Neural crest cell (in vitro differentiated cells): Measurements from ENCODE around the gene PPP1R1B. TPM values are rescaled to one million over a fixed set of nuclear protein-coding genes. Genes with fewer than 3 reads are reported as not detected.

Source experiments
- DNase-seq: peaks from one replicate; pipeline ENCODE4 v3.0.0; 2021; ENCODE audit warnings: low read depth, mixed read lengths, low spot score
- H3K27ac Mint-ChIP-seq: one replicate; pipeline ENCODE4 v1.8.0; 2021; ENCODE audit warnings: mild to moderate bottlenecking, mixed read lengths; ENCODE audit not compliant: unreplicated experiment
- H3K27me3 Mint-ChIP-seq: 2 replicates; pipeline ENCODE4 v1.8.0; 2021; ENCODE audit warnings: low read depth, mild to moderate bottlenecking, mixed read lengths
- H3K36me3 Mint-ChIP-seq: 2 replicates; pipeline ENCODE4 v1.8.0; 2021; ENCODE audit warnings: low read depth, mild to moderate bottlenecking, mixed read lengths
- H3K4me1 Mint-ChIP-seq: 2 replicates; pipeline ENCODE4 v1.8.0; 2021; ENCODE audit warnings: mixed read lengths
- H3K4me3 Mint-ChIP-seq: one replicate; pipeline ENCODE4 v1.8.0; 2021; ENCODE audit warnings: mild to moderate bottlenecking, mixed read lengths
- H3K9me3 Mint-ChIP-seq: 2 replicates; pipeline ENCODE4 v1.8.0; 2021; ENCODE audit warnings: mixed read lengths
- total RNA-seq: library from RNA; stranded (reverse); gene quantifications from 2 replicates; pipeline ENCODE4 v1.2.1, GENCODE V29; 2021
- TF ChIP-seq, protein P1 (sequence below): fragments of 200-600 bp; sonication (generic); conservative IDR thresholded peaks from 2 replicates; pipeline ENCODE4 v1.5.0; 2021; ENCODE audit warnings: antibody characterized with exemption, mild to moderate bottlenecking

Gene PPP1R1B
- total RNA-seq, 1 donor from 2014 or later: not detected

DNA sequence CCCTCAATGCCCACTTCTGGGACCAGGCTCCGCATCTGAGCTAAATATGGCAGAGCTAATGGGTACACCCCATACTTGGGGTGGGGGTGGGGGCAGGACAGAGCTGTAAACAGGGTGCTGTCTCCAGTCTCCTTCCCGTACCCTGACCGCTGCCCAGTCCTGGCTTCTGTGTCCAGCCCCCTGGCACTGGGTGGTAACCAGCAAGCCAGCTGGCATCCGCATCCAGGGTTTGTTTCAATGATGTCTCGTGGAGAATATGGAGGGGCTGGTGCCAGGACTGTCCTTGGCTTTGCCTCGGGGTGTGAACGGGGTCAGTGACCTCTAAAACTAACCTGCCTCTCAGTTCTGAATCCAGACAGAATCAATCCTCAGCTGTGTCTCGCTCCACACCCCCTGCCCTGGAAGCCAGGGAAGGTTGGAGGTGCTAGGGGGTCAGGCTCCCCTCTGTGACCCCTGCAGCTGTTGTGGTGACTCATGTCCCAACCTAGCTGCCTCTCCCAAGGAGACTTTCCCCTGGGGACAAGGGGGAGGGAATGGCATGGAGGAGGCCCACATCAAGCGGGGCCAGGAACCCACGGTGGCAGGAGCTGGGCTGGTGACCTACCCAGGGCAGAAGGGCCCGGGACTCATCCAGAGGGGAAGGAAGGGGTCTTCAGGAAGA lies 40.0 kb downstream of the PPP1R1B start:
- TF ChIP-seq, protein P1, sequence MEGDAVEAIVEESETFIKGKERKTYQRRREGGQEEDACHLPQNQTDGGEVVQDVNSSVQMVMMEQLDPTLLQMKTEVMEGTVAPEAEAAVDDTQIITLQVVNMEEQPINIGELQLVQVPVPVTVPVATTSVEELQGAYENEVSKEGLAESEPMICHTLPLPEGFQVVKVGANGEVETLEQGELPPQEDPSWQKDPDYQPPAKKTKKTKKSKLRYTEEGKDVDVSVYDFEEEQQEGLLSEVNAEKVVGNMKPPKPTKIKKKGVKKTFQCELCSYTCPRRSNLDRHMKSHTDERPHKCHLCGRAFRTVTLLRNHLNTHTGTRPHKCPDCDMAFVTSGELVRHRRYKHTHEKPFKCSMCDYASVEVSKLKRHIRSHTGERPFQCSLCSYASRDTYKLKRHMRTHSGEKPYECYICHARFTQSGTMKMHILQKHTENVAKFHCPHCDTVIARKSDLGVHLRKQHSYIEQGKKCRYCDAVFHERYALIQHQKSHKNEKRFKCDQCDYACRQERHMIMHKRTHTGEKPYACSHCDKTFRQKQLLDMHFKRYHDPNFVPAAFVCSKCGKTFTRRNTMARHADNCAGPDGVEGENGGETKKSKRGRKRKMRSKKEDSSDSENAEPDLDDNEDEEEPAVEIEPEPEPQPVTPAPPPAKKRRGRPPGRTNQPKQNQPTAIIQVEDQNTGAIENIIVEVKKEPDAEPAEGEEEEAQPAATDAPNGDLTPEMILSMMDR: no peak
- no peak overlapping the region for H3K27ac Mint-ChIP-seq
- H3K4me3 Mint-ChIP-seq: peak overlapping the region; percentile 41
- no peak for DNase-seq
- H3K36me3 Mint-ChIP-seq: no peaks in the 10 kb centered on the region
- no peaks in the 10 kb centered on the region for H3K9me3 Mint-ChIP-seq
- H3K4me1 Mint-ChIP-seq: peaks cover 14% of the 10 kb centered on the region
- peaks cover 62% of the 10 kb centered on the region for H3K27me3 Mint-ChIP-seq

DNA sequence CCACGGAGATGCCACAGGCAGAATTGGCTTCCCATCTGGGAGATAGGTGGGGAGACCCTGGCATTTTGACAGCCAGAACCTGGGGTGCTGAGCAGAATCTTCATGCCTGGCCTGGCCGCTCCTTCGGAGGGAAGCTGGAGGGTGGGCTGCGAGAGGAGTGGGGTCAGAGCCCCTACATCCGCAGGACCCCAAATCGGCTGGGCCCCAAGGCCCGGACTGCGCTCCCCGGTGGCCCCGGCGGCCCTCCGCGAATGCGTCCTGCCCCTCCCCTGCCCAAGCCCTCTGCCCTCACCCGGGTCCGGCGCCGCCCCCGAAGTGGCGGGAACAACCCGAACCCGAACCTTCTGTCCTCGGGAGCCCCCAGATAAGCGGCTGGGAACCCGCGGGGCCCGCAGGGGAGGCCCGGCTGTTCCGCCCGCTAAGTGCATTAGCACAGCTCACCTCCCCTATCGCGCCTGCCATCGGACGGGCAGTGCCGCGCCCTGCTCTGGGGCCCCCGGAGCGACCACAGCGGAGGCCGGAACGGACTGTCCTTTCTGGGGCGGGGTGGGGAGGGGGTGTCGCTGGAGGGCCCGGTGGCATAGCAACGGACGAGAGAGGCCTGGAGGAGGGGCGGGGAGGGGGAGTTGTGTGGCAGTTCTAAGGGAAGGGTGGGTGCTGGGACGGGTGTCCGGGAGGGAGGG lies 40.7 kb downstream of the PPP1R1B start:
- Mint-ChIP-seq H3K4me3 (peak overlapping the region; percentile 41), H3K27me3 (peaks cover 67% of the 10 kb centered on the region), H3K9me3 (no peaks in the 10 kb centered on the region), H3K4me1 (peaks cover 14% of the 10 kb centered on the region), H3K36me3 (no peaks in the 10 kb centered on the region), H3K27ac (no peak overlapping the region)
- TF ChIP-seq, protein P1: no peak
- DNase-seq: no peak

DNA sequence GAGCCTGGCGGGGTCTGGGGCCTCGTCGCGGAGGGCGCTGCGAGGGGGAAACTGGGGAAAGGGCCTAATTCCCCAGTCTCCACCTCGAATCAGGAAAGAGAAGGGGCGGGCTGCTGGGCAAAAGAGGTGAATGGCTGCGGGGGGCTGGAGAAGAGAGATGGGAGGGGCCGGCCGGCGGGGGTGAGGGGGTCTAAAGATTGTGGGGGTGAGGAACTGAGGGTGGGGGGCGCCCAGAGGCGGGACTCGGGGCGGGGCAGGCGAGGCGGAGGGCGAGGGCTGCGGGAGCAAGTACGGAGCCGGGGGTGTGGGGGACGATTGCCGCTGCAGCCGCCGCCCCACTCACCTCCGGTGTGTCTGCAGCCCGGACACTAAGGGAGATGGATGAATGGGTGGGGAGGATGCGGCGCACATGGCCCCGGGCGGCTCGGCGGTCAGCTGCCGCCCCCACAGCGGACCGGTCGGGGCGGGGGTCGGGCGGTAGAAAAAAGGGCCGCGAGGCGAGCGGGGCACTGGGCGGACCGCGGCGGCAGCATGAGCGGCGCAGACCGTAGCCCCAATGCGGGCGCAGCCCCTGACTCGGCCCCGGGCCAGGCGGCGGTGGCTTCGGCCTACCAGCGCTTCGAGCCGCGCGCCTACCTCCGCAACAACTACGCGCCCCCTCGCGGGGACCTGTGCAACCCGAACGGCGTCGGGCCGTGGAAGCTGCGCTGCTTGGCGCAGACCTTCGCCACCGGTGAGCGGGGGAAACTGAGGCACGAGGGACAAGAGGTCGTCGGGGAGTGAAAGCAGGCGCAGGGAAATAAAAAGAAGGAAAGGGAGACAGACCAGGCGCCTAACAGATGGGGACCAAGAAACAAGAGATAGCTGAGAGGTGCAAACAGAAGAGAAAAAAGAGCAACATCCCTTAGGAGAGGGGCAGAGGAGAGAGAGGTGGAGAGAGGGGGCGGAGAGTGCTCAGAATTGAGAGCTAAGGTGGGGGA lies 41.5 kb downstream of the PPP1R1B start, which contains the start of gene PNMT:
PNMT (plus strand) TSS at position 509 of the 980 bp plus-strand sequence; CDS start at position 532, 23 bp downstream.
- TF ChIP-seq, protein P1: peak; percentile 76
- Mint-ChIP-seq H3K9me3 (no peaks in the 10 kb centered on the region), H3K36me3 (no peaks in the 10 kb centered on the region), H3K27me3 (peaks cover 67% of the 10 kb centered on the region), H3K27ac (peak within 1 kb of the TSS; percentile 35), H3K4me1 (peaks cover 14% of the 10 kb centered on the region), H3K4me3 (peak within 1 kb of the TSS; percentile 52)
- DNase-seq: peak; percentile 78

DNA sequence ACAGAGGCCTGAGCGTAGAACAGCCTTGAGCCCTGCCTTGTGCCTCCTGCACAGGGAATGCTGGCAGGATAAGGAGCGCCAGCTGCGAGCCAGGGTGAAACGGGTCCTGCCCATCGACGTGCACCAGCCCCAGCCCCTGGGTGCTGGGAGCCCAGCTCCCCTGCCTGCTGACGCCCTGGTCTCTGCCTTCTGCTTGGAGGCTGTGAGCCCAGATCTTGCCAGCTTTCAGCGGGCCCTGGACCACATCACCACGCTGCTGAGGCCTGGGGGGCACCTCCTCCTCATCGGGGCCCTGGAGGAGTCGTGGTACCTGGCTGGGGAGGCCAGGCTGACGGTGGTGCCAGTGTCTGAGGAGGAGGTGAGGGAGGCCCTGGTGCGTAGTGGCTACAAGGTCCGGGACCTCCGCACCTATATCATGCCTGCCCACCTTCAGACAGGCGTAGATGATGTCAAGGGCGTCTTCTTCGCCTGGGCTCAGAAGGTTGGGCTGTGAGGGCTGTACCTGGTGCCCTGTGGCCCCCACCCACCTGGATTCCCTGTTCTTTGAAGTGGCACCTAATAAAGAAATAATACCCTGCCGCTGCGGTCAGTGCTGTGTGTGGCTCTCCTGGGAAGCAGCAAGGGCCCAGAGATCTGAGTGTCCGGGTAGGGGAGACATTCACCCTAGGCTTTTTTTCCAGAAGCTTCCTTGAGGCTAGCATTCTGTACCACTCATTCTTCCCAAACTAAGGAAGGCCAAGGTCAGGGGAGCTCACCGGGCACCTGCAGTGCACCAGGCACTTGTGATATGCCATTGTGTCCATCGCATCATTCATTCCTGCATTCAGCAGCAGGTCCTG lies 43.4 kb downstream of the PPP1R1B start:
- TF ChIP-seq, protein P1: no peak
- Mint-ChIP-seq H3K4me3 (no peak overlapping the region), H3K4me1 (peaks cover 10% of the 10 kb centered on the region), H3K27ac (no peak overlapping the region), H3K36me3 (no peaks in the 10 kb centered on the region), H3K9me3 (no peaks in the 10 kb centered on the region), H3K27me3 (peaks cover 60% of the 10 kb centered on the region)
- no peak for DNase-seq
